NCI-H1105 treated with DMSO at 0.1 percent for 48 hours (cell line): ENCODE results near the gene TXLNB.
"Not testable (repeated sequence)": the region's sequence is repeated elsewhere in the genome, so short reads cannot be mapped to it uniquely, and the experiment has no call there.

ENCODE experiments used
- DNase-seq: peaks from one replicate; lab custom pipeline; 2025; lab: John Stamatoyannopoulos, UW

Gene TXLNB

GRCh38 chr6:139311831-139312230 is 20.0 kb upstream of the TXLNB start:
- no peak for DNase-seq

- DNase-seq: no peak
These were observed 17.3 kb upstream of the TXLNB start for GRCh38 chr6:139308936-139309603.

- no peak for DNase-seq
These were observed 16.6 kb upstream of the TXLNB start for GRCh38 chr6:139308286-139308916.

GRCh38 chr6:139306291-139306981 is 14.6 kb upstream of the TXLNB start:
- no peak for DNase-seq

GRCh38 chr6:139303185-139303584 is 11.4 kb upstream of the TXLNB start:
- DNase-seq: no peak

- no peak for DNase-seq
These were observed 6.1 kb upstream of the TXLNB start for GRCh38 chr6:139297921-139298320.

GRCh38 chr6:139296927-139297326 is 5.1 kb upstream of the TXLNB start:
- no peak for DNase-seq

- DNase-seq: no peak
These were observed 4.1 kb upstream of the TXLNB start for GRCh38 chr6:139295901-139296300.

GRCh38 chr6:139294090-139294489 is 2.3 kb upstream of the TXLNB start:
- DNase-seq: no peak

GRCh38 chr6:139293230-139293629 is 1.4 kb upstream of the TXLNB start:
- not testable (repeated sequence) for DNase-seq

- no peak for DNase-seq
These were observed 949 bp downstream of the TXLNB start for GRCh38 chr6:139290787-139291311.

GRCh38 chr6:139289233-139289632 is 2.6 kb downstream of the TXLNB start:
- DNase-seq: no peak

GRCh38 chr6:139288496-139289040 is 3.2 kb downstream of the TXLNB start:
- DNase-seq: no peak

GRCh38 chr6:139287868-139288267 is 3.9 kb downstream of the TXLNB start:
- DNase-seq: no peak

GRCh38 chr6:139286438-139286837 is 5.4 kb downstream of the TXLNB start:
- DNase-seq: not testable (repeated sequence)

- DNase-seq: no peak
These were observed 6.2 kb downstream of the TXLNB start for GRCh38 chr6:139285590-139285989.

GRCh38 chr6:139284789-139285188 is 7.0 kb downstream of the TXLNB start:
- no peak for DNase-seq

GRCh38 chr6:139282684-139283083 is 9.1 kb downstream of the TXLNB start:
- no peak for DNase-seq

- DNase-seq: no peak
These were observed 13.6 kb downstream of the TXLNB start for GRCh38 chr6:139278190-139278589.

GRCh38 chr6:139277587-139277986 is 14.2 kb downstream of the TXLNB start:
- no peak for DNase-seq

GRCh38 chr6:139277161-139277560 is 14.6 kb downstream of the TXLNB start:
- DNase-seq: no peak

- no peak for DNase-seq
These were observed 16.3 kb downstream of the TXLNB start for GRCh38 chr6:139275279-139276055.
